Putamen (tissue), 1 donor: ENCODE data around the gene TRIM73.
"Not testable (repeated sequence)": the region's sequence is repeated elsewhere in the genome, so short reads cannot be mapped to it uniquely, and the experiment has no call there.

Experiments used
- DNase-seq: peaks from one replicate; pipeline ENCODE4 v3.0.0-alpha.2; 2016; ENCODE audit warnings: low spot score

The TRIM73 gene

GRCh38 chr7:75395329-75395728 lies at the start of gene TRIM73:
Gene TRIM73 (plus strand): TSS chr7:75395629. CDS start chr7:75398934, 3,305 bp downstream.
- DNase-seq = not testable (repeated sequence)

GRCh38 chr7:75358671-75359541 lies 36.5 kb upstream of the TRIM73 start:
- DNase-seq = not testable (repeated sequence)

- DNase-seq = not testable (repeated sequence)
Observed at GRCh38 chr7:75359542-75359848, 35.9 kb upstream of the TRIM73 start.

GRCh38 chr7:75364079-75364478 lies 31.4 kb upstream of the TRIM73 start:
- not testable (repeated sequence) for DNase-seq

GRCh38 chr7:75366643-75367042 lies 28.8 kb upstream of the TRIM73 start:
- not testable (repeated sequence) for DNase-seq

- not testable (repeated sequence) for DNase-seq
Observed at GRCh38 chr7:75367313-75367712, 28.1 kb upstream of the TRIM73 start.

GRCh38 chr7:75374144-75374518 lies 21.3 kb upstream of the TRIM73 start:
- DNase-seq = not testable (repeated sequence)

- DNase-seq = not testable (repeated sequence)
Observed at GRCh38 chr7:75374519-75375317, 20.7 kb upstream of the TRIM73 start.

- DNase-seq = not testable (repeated sequence)
Observed at GRCh38 chr7:75393194-75393593, 2.2 kb upstream of the TRIM73 start.

GRCh38 chr7:75397865-75398264 lies 2.4 kb downstream of the TRIM73 start:
- not testable (repeated sequence) for DNase-seq

GRCh38 chr7:75398771-75399700 lies 3.6 kb downstream of the TRIM73 start:
- not testable (repeated sequence) for DNase-seq

- DNase-seq = not testable (repeated sequence)
Observed at GRCh38 chr7:75400575-75400974, 5.1 kb downstream of the TRIM73 start.

- DNase-seq = not testable (repeated sequence)
Observed at GRCh38 chr7:75403455-75404443, 8.3 kb downstream of the TRIM73 start.

GRCh38 chr7:75404663-75405062 lies 9.2 kb downstream of the TRIM73 start:
- DNase-seq = not testable (repeated sequence)

GRCh38 chr7:75409880-75410822 lies 14.7 kb downstream of the TRIM73 start:
- not testable (repeated sequence) for DNase-seq

GRCh38 chr7:75410823-75411173 lies 15.4 kb downstream of the TRIM73 start:
- not testable (repeated sequence) for DNase-seq

GRCh38 chr7:75414204-75414603 lies 18.8 kb downstream of the TRIM73 start:
- not testable (repeated sequence) for DNase-seq

GRCh38 chr7:75414708-75415427 lies 19.4 kb downstream of the TRIM73 start:
- DNase-seq = not testable (repeated sequence)

- DNase-seq = not testable (repeated sequence)
Observed at GRCh38 chr7:75415428-75415817, 20.0 kb downstream of the TRIM73 start.
